GM12873 (cell line): ENCODE measurements around the gene TEPSIN.

Experiments
- TF ChIP-seq, protein P1 (sequence below): IDR thresholded peaks from 2 replicates; pipeline ENCODE4 v1.5.1; 2012; ENCODE audit warnings: low read depth, mild to moderate bottlenecking, moderate library complexity, low read length, control low read depth; ENCODE audit not compliant: insufficient read depth; ENCODE audit errors: missing control alignments

The TEPSIN gene

DNA sequence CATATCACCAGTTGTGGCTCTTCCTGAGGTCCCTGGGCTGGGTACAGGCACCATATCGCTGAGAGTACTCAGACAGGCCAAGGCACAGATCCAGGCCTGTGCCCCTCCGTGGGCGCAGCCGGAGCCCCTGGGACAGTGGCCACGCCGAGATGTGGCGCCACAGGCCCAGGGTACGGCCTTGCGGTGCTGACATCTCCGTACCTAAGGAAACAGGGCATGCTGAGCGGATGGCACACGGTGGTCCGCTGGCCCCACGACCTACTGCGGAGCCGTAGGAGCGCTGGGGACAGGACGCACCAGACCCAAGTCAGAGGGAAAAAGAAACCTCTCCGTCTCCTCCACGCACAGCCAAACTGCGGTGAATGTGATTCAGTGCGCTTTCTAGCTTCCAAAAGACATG is 26.7 kb upstream of the TEPSIN start:
- TF ChIP-seq, protein P1, sequence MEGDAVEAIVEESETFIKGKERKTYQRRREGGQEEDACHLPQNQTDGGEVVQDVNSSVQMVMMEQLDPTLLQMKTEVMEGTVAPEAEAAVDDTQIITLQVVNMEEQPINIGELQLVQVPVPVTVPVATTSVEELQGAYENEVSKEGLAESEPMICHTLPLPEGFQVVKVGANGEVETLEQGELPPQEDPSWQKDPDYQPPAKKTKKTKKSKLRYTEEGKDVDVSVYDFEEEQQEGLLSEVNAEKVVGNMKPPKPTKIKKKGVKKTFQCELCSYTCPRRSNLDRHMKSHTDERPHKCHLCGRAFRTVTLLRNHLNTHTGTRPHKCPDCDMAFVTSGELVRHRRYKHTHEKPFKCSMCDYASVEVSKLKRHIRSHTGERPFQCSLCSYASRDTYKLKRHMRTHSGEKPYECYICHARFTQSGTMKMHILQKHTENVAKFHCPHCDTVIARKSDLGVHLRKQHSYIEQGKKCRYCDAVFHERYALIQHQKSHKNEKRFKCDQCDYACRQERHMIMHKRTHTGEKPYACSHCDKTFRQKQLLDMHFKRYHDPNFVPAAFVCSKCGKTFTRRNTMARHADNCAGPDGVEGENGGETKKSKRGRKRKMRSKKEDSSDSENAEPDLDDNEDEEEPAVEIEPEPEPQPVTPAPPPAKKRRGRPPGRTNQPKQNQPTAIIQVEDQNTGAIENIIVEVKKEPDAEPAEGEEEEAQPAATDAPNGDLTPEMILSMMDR, result no peak

DNA sequence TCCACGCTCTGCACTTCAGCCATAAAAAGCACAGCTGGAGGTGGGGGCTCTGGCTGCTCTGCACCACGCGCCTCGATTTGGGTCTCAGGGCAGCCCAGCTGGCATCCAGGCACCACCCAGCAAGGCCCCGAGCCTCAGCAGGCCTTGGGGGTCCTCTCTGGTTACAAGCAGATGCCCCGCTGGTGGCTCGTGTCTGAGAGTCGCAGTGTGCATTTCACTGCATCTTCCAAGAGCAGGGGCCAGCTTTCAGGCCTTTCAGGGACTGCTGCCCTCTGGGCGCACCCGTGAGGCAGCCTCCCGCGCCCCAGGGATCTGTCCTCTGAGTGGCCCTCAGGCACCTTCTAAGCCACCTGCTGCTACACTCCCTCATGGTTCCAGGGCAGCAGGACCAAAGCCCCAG is 25.8 kb upstream of the TEPSIN start:
- TF ChIP-seq, protein P1, result no peak

DNA sequence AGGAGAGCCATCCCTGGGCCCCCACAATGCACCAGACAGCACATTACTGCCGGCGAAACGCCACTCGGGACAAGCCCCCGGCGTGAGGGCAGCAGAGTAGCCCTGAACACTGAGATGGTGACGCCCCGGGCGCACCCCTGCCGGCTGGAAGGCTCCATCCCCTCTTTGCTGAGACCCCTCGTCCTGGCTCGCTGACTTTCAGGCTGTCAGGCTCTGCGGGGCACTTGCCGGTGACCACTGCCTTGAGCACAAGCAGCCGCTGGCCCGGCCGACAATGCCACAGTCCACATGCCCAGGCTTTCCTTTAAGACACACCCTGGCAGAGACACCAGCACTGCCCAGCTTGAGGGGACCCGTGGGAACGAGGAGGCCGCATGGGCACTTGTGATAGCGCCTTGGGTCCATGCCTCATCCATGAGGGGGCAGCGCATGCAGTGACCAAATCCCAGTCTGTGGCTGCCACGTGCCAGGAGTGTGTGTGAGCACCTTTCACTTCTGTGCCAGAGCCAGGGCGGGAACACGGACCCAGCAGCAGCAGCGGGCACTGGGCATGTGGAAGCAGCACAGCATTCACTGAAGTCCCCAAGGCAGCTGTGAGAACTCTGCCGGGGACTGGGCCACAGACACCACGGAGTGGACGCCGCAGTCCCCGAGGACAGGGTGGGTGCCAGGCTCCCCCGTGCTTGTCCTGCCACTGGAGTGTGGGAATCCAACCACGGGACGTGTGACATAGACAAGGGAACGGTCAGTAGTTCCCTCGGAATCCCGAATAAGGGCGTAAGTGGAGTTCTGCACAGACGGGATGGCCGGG is 24.7 kb upstream of the TEPSIN start:
- TF ChIP-seq, protein P1, result no peak

DNA sequence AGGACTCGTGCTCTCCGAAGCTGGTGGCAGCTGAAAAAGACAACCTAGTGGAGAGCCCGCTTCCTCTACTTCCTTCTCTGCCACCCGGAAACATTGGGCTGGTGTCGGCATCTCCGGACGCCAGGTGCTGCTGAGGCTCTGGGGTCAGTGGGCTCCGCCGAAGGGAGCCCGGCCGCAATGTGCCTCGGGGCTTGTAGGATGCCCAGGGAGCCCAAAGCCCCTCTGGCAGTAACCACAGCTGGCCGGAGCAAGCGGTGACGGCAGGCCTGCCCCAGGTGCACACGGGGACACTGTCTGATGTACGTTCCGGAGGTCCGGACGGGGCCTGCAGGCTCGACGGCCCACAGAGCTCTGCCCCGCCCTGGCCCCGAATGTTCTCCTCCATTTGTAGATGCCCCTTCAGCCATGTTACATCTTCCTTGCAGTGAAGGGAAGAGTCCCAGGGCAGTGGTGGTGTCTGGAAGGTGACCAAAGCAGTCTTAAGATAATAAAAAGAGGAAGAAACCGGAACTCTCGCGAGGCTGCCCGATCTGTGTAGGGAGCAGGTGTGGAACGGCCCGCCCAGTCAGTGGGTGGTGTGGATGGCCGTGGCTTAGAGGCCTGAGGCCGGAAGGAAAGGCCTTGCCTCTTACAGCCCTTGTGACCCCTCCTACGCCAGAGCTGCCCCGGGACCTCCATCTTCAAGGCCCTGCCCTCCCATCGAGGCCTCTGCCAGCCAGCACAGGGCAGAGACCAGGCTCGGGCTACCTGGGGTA is 22.9 kb upstream of the TEPSIN start:
- TF ChIP-seq, protein P1, result no peak

DNA sequence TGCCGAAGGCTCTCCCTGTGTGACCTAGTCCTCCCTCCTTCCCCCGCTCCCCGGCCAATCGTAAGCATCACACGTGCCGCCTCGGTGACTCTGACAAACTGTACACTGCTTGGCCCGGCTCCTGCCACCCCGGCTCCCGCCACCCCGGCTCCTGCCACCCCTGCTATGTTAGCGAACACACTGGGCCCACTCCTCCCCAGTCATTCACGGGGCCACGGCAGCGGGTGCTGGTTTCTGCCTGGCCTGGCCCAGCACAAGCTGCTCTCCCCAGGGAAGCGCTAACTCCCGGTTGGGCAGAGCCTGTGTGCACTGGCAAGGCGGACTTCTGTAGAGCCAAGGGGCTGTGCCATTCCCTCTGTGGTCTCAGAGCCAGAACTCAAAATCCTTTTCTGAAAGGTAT is 22.2 kb upstream of the TEPSIN start:
- TF ChIP-seq, protein P1, result no peak

DNA sequence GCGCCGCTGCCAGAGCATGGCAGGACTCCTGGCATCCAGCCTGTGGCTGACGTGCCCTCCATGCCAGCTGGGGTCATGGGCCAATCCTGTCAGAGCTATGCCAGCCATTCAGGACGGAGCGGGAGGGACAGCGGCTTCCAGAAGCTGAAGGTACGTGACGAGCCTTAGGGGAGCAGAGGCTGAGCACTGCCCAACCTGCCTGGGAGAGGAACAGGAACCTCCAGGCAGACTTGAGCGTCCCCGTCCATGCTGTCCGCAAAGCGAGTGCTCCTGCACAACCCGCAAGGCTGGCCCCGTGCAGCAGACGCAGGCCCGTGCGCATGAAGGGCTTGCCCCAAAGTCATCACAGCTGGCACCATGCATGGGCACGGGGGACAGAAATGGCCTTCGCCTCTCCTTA is 21.8 kb upstream of the TEPSIN start:
- TF ChIP-seq, protein P1, result no peak

DNA sequence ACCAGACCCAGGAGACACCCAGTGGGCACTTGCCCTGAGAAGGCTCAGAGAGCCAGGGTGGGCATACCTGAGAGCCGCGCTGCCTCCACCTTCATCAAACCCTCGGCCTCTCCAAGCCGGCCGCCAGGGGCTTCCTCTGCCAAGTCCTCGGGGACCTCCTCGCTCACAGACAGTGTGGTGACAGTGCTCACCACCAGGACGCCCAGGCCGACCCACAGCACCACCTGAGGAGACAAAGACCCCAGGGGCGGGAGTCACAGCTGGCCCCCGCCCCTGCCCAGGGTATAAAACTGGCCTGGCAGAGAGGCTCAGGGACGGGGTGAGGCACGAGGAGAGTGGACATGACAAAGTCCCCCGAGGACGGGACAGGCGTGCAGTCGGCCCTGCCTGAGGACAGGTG is 21.3 kb upstream of the TEPSIN start:
- TF ChIP-seq, protein P1, result no peak
